KBM-7 (cell line): ENCODE results near the gene PPID.
"Not testable (repeated sequence)": the region's sequence is repeated elsewhere in the genome, so short reads cannot be mapped to it uniquely, and the experiment has no call there.

Source experiments
- DNase-seq: peaks from one replicate; pipeline ENCODE4 v3.0.0-alpha.2; 2015
- in situ Hi-C: fragments of 300-500 bp; cut with MboI; formaldehyde crosslinking; loops from 2 replicates; pipeline ENCODE4 v1.14.3; 2020; ENCODE audit warnings: low sequenced_read_pairs, low pct_unique_long_range_greater_than_20kb, mixed read lengths

The PPID gene

GRCh38 chr4:158741326-158742021 lies 18.3 kb upstream of the PPID start:
- DNase-seq = no peak
- in situ Hi-C loops = no loop called here

DNA sequence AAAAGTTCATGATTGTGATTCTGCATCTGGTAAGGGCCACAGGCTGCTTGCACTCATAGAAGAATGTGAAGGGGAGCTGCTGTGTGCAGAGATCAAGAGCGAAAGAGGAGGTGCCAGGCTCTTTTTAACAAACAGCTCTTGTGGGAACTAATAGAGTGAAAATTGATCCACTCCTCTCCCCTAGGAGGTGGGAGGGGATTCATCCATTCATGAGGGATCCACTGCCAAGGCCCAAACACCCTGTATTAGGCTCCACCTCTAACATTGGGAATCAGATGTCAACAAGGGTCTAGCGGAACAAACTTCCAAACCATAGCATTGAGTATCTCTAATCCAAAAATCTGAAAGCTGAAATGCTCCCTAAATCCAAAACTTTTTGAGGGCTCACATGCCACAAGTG lies 16.4 kb upstream of the PPID start:
- in situ Hi-C loops = no loop called here

DNA sequence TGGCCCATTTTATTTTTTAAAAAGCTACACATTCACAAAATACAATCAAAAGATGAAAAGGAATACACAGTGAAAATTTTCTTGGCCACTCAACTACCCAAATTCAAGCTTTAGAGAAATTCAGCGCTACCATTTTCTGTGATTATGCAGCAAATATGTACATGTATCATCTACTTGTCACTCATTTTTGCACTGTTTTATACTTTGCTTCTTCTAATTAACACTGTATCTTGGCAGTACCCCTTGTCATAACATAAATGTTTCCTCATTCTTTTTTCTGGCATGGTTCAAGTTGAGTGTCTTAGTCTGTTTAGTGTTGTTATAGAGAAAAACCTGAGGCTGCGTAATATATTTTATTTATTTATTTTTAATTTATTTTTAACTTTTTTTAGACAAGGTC lies 15.7 kb upstream of the PPID start:
- in situ Hi-C loops = no loop called here
- DNase-seq = no peak

More for the DNA sequence above, 16.4 kb upstream of the PPID start:
- no peak for DNase-seq

GRCh38 chr4:158729716-158730559 lies 6.7 kb upstream of the PPID start:
- DNase-seq = peak; percentile 77
- in situ Hi-C loops = no loop called here

- in situ Hi-C loops = no loop called here
- DNase-seq = no peak
Observed at GRCh38 chr4:158728236-158728635, 5.0 kb upstream of the PPID start.

- in situ Hi-C loops = no loop called here
- no peak for DNase-seq
Observed at GRCh38 chr4:158726633-158727032, 3.4 kb upstream of the PPID start.

GRCh38 chr4:158724637-158725036 lies 1.4 kb upstream of the PPID start:
- in situ Hi-C loops = no loop called here
- no peak for DNase-seq

DNA sequence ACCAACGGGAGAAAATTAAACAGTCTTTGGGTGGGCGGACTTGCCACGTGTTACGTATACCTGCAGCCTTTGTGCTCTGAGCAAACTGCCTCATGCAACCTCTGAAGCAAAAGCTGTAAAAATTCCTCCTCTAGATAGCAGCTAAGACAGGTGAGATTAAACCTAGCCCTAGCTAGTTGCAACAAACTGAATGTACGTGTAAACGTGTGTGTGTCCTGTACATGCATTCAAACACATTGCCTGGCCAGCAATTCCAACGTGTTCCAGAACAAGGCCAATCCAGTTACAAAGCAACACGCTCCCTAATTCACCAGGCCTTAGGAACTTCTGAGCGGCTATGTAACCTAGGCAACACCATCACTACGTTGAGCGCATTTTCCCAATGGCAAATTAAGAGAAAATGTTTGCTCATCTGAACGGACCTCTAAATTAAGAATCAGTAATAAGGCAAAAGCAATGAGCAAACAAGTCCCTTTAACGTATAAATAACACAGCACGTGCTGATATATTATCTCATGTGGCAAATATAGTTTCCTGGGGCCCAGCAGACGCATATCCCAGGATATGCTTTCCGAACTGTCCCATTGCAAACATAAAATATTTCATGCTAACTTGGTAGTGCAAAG lies 792 bp downstream of the PPID start:
- peak; percentile 50 for DNase-seq
- in situ Hi-C loops = no loop called here

GRCh38 chr4:158721680-158722079 lies 1.5 kb downstream of the PPID start:
- in situ Hi-C loops = no loop called here
- no peak for DNase-seq

- in situ Hi-C loops = no loop called here
- DNase-seq = no peak
Observed at GRCh38 chr4:158715802-158716201, 7.4 kb downstream of the PPID start.

GRCh38 chr4:158714937-158715336 lies 8.3 kb downstream of the PPID start:
- in situ Hi-C loops = no loop called here
- no peak for DNase-seq

DNA sequence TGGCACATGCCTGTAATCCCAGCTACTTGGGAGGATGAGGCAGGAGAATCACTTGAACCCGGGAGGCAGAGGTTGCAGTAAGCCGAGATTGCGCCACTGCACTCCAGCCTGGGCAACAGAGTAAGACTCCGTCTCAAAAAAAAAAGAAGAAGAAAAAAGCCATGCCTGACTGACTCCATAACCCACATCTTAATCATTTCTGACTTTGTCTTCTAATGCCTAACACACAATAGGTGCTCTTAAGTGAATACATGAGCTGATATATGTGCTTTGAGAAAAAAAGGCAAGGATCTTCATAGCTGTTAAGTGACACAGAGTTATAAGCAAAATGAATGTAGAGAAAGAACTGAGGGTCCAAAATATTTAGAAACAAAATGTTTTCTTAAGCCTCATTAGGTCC lies 10.6 kb downstream of the PPID start:
- DNase-seq, in situ Hi-C loops: not testable (repeated sequence)

DNA sequence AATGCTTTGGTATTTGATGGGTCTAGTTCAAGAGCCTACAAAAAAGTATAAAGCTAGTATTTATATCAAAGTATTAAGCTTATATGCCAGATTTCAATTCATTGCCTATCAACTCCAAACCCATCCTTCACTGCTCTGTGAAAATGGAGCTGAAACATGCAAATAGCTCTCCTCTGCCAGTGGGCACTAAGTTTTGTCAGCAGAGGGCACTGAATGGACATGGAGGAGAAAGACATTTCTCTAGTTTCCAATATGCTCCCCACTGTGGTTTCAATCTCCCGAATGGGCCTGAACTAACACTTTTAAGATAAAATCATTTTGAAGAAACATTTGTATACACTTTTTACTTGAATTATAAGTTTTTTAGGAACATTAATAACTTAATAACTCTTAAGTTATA lies 12.4 kb downstream of the PPID start:
- in situ Hi-C loops = no loop called here
- no peak for DNase-seq

- in situ Hi-C loops = no loop called here
- DNase-seq = no peak
Observed at GRCh38 chr4:158704274-158704673, 18.9 kb downstream of the PPID start.

DNA sequence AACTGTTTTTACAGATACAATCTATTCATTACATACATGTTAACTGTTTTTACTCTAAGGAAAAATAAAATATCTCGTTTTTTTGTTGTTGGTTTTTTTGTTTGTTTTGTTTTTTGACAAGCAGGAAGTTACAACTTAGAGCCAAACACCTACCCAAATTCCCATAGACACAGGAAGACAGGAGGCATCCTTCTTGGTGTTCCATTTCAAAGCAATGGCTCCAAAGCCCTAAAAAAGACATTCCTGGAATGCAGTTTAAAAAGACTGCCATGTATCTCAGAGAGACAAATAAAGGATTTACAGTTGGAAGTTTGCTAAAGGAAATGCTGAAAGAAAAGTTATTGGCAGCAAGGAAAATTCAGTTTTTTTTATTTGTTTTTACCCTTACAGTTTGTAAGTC lies 34.4 kb downstream of the PPID start:
- in situ Hi-C loops = no loop called here

DNA sequence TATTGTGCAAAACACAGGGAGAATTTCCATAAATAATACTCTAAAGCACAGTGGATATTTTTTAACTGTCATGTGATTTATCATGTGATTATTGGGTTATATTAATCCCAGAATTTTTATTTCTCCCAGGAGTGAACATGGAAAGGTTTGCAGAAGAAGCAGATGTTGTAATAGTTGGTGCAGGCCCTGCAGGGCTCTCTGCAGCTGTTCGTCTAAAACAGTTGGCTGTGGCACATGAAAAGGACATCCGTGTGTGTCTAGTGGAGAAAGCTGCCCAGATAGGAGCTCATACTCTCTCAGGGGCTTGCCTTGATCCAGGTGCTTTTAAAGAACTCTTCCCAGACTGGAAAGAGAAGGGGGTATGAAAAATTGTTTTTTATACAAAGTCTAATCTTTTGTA lies 41.1 kb downstream of the PPID start:
- in situ Hi-C loops = no loop called here
- DNase-seq = no peak

More for the DNA sequence above, 34.4 kb downstream of the PPID start:
- no peak for DNase-seq

GRCh38 chr4:158681629-158682028 lies 41.6 kb downstream of the PPID start:
- DNase-seq = no peak
- in situ Hi-C loops = no loop called here

GRCh38 chr4:158678767-158679166 lies 44.4 kb downstream of the PPID start:
- in situ Hi-C loops = no loop called here

GRCh38 chr4:158676076-158676475 lies 47.1 kb downstream of the PPID start:
- in situ Hi-C loops = no loop called here
- DNase-seq = no peak

More at GRCh38 chr4:158678767-158679166, 44.4 kb downstream of the PPID start:
- DNase-seq = no peak

DNA sequence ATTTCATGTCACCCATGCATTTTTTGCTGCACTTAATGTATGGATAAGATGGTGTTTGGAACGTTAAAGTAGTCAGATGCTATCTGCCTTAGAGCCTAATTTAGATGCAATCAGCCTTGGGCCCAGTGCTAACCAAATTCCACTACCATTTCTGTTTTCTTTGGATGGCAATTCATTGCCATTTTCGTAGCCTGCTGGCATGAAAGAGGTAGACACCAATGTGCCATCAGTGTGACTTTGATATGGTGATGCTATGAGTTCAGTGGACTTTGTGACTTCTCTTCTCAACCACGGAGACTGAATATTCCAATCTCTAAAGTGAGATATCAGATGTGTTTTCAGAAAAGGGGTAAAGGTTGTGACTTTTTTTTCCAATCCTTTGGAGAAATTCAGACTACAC lies 49.6 kb downstream of the PPID start:
- in situ Hi-C loops = no loop called here
- DNase-seq = no peak
